ENCODE results near the gene ADCY9.

- TF ChIP-seq POLR2AphosphoS5 (IDR thresholded peaks at IDR 0.05; ENCODE audit: low read depth, low read length): no peak
- no peak for TF ChIP-seq TAF1 (IDR thresholded peaks at IDR 0.05; ENCODE audit: borderline replicate concordance, insufficient read depth, low read length)
- no peak for TF ChIP-seq SIN3A (IDR thresholded peaks at IDR 0.05; ENCODE audit: borderline replicate concordance, insufficient read depth, low read length)
Observed at GRCh38 chr16:4109250-4109736, 6.9 kb downstream of the ADCY9 start.
